Keratinocyte (primary cell): ENCODE results near the gene CHMP4B.

Experiments used
- CTCF ChIP-seq, 3 experiments: IDR thresholded peaks in 1 of 3; conservative IDR thresholded peaks in 1 of 3; optimal IDR thresholded peaks in 1 of 3; 2 replicates in 2 of 3; 3 replicates in 1 of 3; pipeline versions ENCODE3 to v1.5.1; 2011; ENCODE audit warnings: low read length in 3 of 3, mild to moderate bottlenecking in 3 of 3, moderate library complexity in 2 of 3, control low read depth in 1 of 3, inconsistent platforms in 1 of 3; ENCODE audit not compliant: insufficient read depth in 2 of 3; ENCODE audit errors: extremely low read depth in 1 of 3
- EZH2 ChIP-seq: IDR thresholded peaks from one replicate; pipeline ENCODE4 v1.6.1; 2012; ENCODE audit warnings: inconsistent platforms, mild to moderate bottlenecking, low read length, moderate library complexity

- TF ChIP-seq CTCF (optimal IDR thresholded peaks at IDR 0.05 in 1 of 3, IDR thresholded peaks at IDR 0.05 in 1 of 3, conservative IDR thresholded peaks at IDR 0.05 in 1 of 3; ENCODE audit: extremely low read depth in 1 of 3, insufficient read depth in 2 of 3, low read length in 3 of 3) (no peak), EZH2 (no peak)
Measured at GRCh38 chr20:33790566-33790965, 20.6 kb upstream of the CHMP4B start.
